HG02938 (cell line): ENCODE data around the gene HOOK2.
"Not testable (repeated sequence)": the region's sequence is repeated elsewhere in the genome, so short reads cannot be mapped to it uniquely, and the experiment has no call there.

Experiments
- ATAC-seq: cut with Tn5 transposase; IDR thresholded peaks from one replicate; pipeline ENCODE4 v1.9.1; 2021; ENCODE audit warnings: mild to moderate bottlenecking, moderate library complexity; ENCODE audit not compliant: unreplicated experiment

HOOK2 gene

GRCh38 chr19:12722566-12723380, 52.6 kb downstream of the HOOK2 start:
- ATAC-seq = peak; percentile 76

GRCh38 chr19:12721656-12722565, 53.4 kb downstream of the HOOK2 start:
- ATAC-seq = no peak

- ATAC-seq = no peak
Measured at GRCh38 chr19:12720851-12721655, 54.3 kb downstream of the HOOK2 start.

GRCh38 chr19:12720296-12720695, 55.1 kb downstream of the HOOK2 start:
- ATAC-seq = no peak

- no peak for ATAC-seq
Measured at GRCh38 chr19:12715929-12716328, 59.4 kb downstream of the HOOK2 start.

- ATAC-seq = no peak
Measured at GRCh38 chr19:12715102-12715501, 60.2 kb downstream of the HOOK2 start.

- not testable (repeated sequence) for ATAC-seq
Measured at GRCh38 chr19:12713304-12713703, 62.0 kb downstream of the HOOK2 start.
